ENCODE measurements around the gene PSG4.
"Not testable (repeated sequence)": the region's sequence is repeated elsewhere in the genome, so short reads cannot be mapped to it uniquely, and the experiment has no call there.

- TF ChIP-seq CTCF (IDR thresholded peaks at IDR 0.05; ENCODE audit: low read length); EZH2 (IDR thresholded peaks at IDR 0.05; ENCODE audit: borderline replicate concordance, low read length): not testable (repeated sequence)
These were observed 44.9 kb upstream of the PSG4 start for GRCh38 chr19:43250296-43250695.
